Coronary artery (tissue), 2 donors: ENCODE data around the gene ACTL6B.

Experiments
- DNase-seq: peaks from one replicate; pipeline ENCODE4 v3.0.0-alpha.2; 2017; ENCODE audit warnings: low spot score
- H3K27ac ChIP-seq, 2 donors: fragments of 200-600 bp; sonication (generic); one replicate each; pipeline ENCODE4 v1.5.1; 2016 to 2019
- H3K4me3 ChIP-seq: fragments of 200-600 bp; sonication (generic); 2 replicates; pipeline ENCODE4 v1.5.1; 2016; ENCODE audit warnings: mild to moderate bottlenecking, moderate library complexity
- TF ChIP-seq, protein P1 (sequence below): fragments of 200-600 bp; sonication (generic); IDR thresholded peaks from one replicate; pipeline ENCODE4 v1.5.1; 2019; ENCODE audit warnings: antibody characterized with exemption

ACTL6B gene

DNA sequence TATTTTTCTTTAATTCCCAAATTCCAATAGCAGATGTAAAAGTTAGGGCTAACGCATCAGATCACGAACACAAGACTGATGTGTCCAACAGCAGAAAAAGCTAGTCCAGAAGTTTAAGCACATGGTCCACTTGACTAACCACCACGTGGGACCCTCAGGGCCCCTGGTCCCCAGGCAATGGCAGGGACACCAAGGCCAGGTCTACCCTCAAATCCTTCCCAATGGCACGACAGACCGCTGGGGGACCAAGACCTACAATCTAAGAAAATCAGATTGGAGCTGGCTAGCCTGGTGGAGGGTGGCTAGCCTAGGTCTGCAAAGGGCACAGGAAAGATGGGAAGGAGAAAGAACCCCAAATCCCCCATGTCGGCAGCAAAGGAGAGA, 36.3 kb upstream of the ACTL6B start:
- TF ChIP-seq, protein P1, sequence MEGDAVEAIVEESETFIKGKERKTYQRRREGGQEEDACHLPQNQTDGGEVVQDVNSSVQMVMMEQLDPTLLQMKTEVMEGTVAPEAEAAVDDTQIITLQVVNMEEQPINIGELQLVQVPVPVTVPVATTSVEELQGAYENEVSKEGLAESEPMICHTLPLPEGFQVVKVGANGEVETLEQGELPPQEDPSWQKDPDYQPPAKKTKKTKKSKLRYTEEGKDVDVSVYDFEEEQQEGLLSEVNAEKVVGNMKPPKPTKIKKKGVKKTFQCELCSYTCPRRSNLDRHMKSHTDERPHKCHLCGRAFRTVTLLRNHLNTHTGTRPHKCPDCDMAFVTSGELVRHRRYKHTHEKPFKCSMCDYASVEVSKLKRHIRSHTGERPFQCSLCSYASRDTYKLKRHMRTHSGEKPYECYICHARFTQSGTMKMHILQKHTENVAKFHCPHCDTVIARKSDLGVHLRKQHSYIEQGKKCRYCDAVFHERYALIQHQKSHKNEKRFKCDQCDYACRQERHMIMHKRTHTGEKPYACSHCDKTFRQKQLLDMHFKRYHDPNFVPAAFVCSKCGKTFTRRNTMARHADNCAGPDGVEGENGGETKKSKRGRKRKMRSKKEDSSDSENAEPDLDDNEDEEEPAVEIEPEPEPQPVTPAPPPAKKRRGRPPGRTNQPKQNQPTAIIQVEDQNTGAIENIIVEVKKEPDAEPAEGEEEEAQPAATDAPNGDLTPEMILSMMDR = no peak
- H3K27ac ChIP-seq = peak overlapping the region in 1 of 2 donors; percentile 33

GRCh38 chr7:100691676-100692577, 35.7 kb upstream of the ACTL6B start:
- TF ChIP-seq, protein P1 = peak; percentile 82
- Histone ChIP-seq H3K4me3 (peak overlapping the region; percentile 98), H3K27ac (peak overlapping the region in 1 of 2 donors; percentile 33)
- no peak for DNase-seq

More for the DNA sequence above, 36.3 kb upstream of the ACTL6B start:
- H3K4me3 ChIP-seq = peak overlapping the region; percentile 98
- DNase-seq = no peak

- no peak for DNase-seq
- H3K27ac ChIP-seq = no peak overlapping the region
- TF ChIP-seq, protein P1 = no peak
- H3K4me3 ChIP-seq = no peak overlapping the region
Measured at GRCh38 chr7:100689230-100690135, 33.2 kb upstream of the ACTL6B start.

DNA sequence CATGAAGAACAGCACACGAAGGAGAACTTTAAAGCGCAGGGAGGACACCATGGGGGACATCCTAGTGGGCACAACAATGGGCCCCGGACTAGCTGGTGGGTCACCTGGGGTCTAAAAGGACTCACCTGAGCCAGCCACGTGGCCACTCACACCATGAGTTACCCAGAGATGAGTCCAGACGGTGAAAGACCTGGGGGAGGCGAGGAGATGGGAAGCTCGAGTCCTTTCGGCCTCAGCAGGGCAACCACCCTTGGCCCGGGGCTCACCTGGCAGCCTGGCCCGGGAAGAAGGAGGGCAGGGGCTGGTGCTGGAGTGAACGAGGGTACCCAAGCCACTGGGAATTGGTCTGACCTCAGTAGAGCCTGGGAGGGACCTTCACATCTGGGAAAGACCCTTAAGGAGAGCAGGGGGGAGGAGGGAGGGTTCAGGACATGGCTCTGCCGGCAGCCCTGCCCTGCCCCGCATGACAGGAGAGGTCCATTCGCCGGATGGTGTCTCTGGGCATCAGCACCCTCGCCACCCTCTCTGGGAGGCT, 32.1 kb upstream of the ACTL6B start:
- DNase-seq = no peak
- TF ChIP-seq, protein P1 = no peak
- Histone ChIP-seq H3K27ac (peak overlapping the region in 1 of 2 donors; percentile 19), H3K4me3 (no peak overlapping the region)

DNA sequence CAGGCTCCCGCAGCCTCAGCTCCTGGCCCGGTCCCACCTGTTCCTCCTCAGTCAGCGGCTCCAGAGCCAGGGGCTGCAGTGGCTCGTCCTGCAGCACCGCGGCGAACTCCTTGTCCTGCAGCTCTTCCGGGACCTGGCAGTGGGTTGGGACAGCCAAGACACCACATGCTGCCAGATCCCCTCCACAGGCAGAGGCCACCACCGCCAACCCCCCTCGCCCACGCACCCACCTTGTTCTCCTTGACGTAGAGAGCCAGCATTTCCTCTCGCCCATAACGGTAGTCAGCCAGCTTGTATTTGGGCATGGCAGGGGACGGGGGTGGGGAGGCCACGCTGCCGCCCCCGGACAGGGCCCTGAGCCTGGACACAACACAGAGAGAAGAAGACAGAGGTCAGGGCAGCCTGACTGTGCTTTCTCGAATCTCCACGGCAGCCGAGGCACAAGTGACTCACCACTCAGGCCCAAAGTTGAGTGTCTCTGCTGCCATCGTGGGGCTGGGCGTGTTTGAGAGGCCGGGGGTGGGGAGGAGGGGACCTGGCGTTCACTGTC, 31.6 kb upstream of the ACTL6B start:
- DNase-seq = no peak
- Histone ChIP-seq H3K27ac (peak overlapping the region in 1 of 2 donors; percentile 19), H3K4me3 (no peak overlapping the region)
- TF ChIP-seq, protein P1 = no peak

- H3K27ac ChIP-seq = peak overlapping the region in 1 of 2 donors; percentile 16
Measured at GRCh38 chr7:100687261-100687660, 31.0 kb upstream of the ACTL6B start.

More at GRCh38 chr7:100687261-100687660, 31.0 kb upstream of the ACTL6B start:
- no peak overlapping the region for H3K4me3 ChIP-seq
- DNase-seq = no peak
- TF ChIP-seq, protein P1 = no peak
